Measurements from ENCODE around the gene SLC44A3.
A peak's percentile ranks its signal among the peaks of the same experiment; 100 is the strongest.
"Not testable (repeated sequence)": the region's sequence is repeated elsewhere in the genome, so short reads cannot be mapped to it uniquely, and the experiment has no call there.

Gene SLC44A3

DNA sequence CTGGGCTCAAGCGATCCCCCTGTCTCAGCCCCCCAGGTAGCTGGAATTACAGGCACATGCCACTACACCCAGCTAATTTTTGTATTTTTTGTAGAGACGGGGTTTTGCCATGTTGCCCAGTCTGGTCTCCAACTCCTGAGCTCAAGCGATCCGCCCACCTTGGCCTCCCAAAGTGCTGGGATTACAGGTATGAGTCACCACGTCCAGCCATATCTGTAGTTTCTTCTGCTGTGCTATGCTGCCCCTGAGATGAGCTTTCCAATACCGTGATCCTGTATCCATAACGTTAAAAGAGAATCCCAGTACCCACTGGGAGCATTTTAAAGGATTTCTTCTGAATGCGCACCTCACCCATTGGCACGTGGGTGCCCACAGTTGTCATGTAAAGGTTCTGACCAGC lies 20.2 kb downstream of the SLC44A3 start:
- DNase-seq, result not testable (repeated sequence)

DNA sequence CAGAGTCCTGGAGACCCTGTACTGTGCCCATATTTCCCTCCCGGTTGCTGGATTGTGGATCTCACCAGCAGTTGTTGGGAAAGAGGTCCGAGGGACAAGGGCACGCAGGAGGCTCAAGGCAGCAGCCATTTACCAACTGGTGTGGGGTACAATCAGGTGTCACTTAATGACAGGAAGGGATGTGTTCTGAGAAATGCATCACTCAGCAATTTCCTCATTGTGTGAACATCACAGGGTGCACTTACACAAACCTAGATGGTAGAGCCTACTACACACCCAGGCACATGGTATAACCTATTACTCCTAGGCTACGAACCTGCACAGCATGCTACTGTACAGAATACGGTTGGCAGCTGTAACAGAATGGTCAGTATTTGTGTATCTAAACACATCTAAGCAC lies 20.7 kb downstream of the SLC44A3 start:
- no peak for DNase-seq

DNA sequence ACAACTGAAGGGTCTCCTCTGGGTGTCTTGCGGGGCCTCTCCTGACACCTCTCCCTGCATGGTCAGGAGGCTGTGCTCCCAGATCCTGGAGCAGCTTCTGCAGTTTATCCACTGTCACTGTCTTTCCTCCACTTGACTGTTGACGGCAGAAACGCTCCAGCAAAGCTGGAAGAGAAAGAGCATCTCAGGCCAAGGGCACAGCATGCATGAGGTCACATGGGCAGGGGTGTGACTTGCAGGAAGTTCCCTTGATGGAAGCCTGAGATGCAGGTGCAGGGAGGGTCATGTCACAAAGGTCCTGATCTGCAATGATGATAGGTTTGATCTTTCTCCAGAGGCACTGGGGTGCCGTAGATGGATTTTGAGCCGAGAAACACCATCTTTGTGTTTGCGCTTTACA lies 23.3 kb downstream of the SLC44A3 start:
- no peak for DNase-seq

DNA sequence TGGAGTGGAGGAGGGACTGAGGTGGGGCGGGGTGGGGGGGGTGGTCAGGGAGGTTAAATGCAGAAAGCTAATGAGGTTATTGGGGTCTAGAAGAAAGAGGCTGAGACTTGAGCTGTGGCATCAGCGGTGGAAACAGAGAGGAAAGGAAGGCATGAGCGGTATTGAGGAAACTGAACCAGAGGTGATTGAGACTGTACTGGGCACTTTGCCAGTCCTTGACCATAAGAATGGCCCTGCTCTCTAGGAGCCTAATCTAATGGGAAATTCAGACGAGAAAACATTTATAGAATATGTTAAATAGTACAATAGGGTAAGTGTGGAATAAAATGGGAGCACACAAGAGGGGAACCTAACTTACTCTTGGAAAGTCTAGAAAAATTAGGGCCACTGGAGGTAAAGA lies 23.7 kb downstream of the SLC44A3 start:
- DNase-seq, result no peak

DNA sequence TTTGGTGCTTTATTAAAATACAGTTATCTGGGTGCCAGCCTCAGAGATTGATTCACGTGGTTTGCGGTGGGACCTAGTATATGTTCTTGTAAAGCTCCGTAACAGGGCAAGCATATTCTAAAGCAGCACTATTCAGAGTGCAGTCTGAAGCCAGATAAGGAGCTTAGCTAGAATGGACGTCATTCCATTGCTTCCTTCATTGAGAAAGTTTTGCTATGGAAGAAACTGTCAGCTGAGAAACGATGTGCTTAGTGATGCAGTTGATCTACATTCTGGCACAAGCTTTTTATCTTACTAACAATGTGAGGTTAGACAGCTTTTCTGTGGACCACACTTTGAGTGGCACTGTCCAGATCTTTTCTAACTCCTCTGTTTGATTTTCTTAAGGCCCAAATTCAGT lies 26.2 kb downstream of the SLC44A3 start:
- no peak for DNase-seq

DNA sequence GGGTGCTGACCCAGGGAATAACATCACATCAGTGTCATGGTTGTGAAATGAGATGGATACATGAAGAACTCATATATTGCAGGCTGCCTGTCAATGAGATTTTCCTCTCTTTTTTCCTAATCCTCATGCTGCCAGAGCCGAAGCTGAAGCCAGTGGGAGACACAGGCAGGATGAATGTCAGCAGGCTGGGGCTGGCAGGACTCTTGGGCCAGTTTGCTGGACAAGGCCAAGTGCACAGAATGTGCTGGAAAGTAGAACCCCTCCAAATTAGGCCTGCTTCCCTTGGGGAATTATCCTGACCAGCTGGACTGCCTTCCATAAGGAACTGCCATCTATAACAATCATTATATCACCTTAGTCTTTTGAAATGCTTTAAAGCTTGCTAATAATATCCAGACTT lies 31.4 kb downstream of the SLC44A3 start:
- DNase-seq, result no peak

DNA sequence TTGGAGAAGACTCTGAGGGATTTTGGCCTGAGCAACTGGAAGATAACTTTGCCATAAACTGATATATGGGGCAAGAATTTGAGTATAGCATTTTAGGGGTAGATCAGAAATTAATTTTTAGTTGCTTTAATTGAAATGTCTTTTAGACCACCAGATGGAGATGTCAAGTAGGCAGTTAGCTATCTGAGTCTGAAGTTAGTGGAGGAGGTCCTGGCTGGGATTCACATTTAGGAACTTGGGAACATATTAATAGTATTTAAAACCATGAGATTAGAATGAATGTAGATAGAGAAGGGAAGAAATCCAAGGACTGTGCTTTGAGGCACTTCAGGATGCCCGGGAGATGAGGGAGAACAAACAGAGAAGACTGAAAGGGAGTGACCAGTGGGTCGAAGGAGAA lies 32.6 kb downstream of the SLC44A3 start:
- DNase-seq, result no peak

DNA sequence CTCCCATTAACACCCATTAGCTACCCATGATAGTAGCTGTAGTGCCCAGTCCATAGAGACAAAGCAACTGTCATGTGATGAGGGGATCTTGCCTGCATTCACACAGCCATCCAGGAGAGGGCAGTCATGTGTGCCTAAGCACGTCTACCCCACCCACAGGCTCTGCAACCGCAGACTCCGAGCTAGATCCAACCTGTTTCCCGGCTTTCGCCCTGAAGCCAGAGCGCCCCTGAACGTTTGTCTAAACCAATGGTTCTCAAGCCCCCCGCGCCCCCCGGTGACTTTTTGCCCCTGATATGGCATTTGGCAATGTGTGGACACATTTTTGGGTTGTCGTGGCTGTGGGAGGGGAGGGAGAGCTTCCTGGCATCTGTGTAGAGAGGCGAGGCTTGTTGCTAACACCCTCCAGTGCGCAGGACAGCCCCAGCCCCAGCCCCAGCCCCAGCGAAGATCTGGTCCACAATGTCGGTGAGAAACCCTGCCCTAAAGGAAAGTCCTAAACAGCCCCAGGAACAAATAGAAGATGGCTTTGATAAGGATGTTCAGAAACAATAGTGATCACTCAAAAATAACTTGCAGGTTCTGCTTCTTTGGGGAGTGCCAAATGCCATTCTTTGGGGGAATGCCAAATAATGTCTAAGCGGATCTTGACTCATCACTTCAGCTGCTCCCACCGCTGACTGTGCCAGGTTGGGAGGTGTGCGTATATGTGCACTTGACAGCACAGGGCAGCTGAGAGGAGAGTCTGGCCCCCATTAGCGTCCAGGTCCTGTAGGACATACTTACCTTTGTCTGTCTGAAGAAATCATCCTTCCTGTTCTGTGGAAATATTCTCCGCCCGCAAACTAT lies 34.5 kb downstream of the SLC44A3 start:
- peak; percentile 73 for DNase-seq

DNA sequence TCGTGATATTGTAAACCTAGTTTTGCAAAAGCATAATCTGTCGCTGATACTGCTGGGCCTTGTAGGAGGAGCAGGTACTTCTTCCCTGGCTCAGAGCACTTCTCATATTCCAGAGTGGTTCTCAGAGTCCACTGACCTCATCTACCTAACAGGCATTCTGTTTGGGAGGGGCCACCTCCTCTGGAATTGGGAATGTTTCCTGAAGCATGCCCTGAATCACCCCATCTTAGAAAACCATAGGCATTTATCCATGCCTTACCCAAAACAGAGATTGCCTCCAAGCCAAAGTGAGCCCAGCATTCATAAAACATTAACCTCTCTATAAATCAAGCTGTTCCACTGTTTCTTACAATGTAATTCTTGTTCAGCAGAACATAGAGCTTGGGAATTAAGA lies 35.1 kb downstream of the SLC44A3 start:
- DNase-seq, result no peak

DNA sequence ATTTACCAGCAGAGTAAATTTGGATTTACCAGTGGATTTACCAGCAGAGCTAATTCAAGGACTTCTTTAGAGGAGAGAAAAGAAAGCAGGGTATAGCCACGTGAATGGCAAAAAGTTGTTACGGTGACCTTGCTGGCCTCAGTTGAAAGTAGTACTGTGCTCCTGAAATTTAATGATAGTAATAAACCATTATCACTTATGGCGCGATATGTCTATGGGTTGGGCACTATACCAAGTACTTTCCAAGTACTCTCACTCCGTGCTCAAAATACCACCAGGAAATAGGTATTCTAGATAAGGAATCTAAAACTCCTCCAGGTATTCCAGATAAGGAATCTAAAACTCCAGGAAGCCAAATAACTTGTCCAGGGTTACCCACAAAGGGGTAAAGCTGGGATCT lies 35.8 kb downstream of the SLC44A3 start:
- no peak for DNase-seq

DNA sequence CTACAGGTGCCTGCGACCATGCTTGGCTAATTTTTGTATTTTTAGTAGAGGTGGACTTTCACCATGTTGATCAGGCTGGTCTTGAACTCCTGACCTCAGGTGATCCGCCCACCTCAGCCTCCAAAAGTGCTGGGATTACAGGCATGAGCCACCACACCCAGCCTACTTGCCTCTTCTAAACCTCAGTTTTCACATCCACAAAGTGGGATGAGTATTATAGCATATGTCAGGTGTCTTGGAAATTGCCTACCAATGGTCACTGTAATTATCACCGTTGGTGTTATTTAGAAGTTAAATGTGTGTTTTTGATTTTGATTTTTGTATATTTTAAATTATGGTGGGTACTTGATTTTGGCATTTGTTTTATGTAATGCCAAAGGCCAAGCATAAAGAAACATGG lies 36.7 kb downstream of the SLC44A3 start:
- DNase-seq, result no peak

DNA sequence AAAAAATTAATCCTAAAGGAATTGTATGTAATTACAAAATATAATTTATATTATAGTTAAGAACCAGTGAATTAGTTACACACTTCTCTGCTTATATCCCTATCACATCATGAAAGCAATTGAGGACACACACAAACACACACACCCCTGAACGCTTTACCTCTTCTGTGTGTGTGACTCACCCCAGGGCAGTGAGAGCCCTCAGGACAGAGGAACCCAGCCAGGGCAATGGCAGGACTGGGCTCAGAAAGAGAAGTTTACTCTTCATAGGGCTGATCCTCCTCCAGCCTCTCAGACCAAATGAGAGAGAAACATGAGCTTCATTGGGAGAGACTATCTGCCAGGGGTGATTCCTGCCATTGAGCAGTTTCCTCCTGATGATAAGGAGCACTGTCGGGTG lies 38.1 kb downstream of the SLC44A3 start:
- no peak for DNase-seq

DNA sequence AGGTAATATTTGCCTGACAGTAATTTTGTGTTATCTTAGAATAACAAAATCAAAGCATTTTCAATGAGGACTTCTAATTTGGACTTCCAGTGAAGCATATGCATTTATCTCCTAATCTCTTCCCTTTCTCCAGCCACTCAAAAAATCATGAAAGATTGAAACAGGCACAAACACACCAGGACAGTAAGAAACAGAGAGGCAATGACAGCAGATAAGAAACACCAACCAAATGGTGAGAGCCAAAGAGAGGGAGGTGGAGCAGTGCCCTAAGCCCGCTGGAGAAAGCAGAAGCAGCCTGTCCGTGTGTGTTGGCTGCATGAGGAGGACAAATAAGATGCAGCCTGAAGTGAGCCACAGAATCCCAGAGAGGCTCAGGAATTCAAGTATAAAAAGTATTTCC lies 39.0 kb downstream of the SLC44A3 start:
- no peak for DNase-seq

DNA sequence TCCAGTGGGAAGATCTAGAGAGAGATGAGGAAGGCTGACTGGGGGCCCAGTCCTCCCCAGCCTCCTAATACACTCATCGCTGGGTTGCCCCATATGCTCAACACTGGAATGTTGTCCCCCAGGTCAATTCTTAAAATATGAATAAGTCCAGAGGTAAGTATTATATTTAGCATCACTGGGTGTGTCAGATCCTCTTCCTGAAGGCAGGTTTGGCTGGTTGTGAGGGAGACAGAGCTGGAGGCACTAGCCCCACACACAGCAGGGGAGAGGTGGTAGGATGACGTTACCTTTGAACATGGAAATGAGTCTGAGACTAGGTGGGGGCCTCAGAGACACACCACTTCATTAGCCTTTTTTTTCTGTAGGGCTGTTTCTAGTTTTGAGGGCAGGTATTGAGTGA lies 42.6 kb downstream of the SLC44A3 start:
- DNase-seq, result no peak

DNA sequence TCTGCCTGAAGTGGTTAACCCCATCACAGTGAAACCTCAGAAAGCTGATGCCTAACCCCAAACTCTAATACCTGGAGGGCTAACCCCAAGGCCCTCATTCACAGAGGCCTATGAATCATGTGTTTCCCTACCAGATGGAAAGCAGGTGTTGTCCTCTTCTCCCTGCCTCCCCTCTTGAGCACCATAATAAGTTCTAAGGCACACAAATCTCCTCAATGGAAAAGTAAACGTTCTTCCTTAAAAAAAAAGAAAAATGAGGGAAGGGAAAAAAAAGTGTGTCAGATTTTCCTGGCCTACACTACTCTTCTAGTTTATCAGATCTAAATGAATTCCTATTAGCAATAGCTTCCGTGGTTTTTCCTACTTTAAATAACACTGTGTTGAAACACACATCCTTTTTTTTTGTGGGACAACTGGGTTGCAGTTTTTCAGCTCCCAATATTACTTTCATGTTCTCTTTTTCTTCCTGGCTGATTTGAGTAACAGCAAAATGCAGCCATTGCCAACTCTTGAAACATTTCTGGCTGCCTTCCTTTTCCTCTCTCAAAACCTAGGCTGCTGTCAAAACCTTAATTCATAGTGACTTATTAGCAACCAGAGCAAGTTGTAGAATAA lies 43.2 kb downstream of the SLC44A3 start:
- DNase-seq, result no peak

DNA sequence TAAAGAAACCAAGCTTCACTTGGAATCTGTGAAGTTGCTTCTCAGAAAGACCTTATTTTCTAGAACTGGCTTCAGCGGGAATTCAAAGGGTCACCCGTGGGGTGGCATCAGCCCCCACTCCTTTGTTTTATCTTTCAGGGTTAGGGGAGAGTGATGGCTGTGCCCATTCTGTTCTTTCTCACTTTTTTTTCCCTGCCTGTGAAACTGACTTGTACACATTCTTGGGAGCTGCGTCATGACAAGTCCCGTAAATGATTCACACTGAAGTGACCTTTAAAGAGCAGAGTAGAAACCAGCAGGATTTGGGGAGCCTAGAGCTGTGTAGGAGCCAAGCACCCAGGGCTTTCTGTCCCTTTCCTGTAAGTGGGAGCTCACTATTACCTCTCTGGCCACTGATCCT lies 43.8 kb downstream of the SLC44A3 start:
- DNase-seq, result no peak

DNA sequence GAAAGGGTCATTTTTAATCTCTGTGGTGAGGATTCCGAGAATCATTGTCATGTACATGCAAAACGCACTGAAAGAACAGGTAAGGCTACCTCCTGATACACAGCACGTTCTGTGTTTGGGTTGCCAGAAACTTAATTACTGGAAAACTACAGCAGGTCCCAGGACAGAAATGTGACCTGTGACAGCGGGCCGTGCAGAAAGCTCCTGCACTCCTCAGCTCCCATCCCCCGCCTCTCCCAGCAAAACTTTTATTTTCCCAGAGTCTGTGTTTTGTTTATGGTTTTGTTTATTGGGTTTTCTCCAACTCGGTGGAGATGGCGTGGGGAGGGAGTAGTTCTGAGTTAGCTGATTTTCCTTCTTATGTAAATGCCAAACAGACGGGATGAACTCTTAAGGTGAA lies 44.7 kb downstream of the SLC44A3 start:
- DNase-seq, result no peak

DNA sequence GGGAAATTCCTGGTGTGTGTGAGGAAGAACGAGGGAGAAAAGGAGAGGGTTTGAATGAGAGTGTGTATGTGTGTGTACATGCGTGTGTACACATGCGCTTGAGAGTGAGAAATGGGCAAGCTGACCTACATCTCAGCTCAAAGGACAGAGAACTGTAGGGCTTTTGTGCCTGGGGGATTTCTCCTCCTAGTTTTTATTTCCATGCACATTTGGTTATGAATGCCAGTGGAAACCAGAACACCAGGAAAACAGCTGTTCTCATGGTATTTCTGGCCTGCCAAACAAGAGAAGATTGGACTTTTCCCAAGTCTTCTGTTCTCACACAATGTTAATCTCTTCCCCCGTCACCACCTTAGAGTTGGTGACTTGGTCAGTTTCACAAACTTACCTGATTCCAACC lies 45.2 kb downstream of the SLC44A3 start:
- DNase-seq, result no peak

DNA sequence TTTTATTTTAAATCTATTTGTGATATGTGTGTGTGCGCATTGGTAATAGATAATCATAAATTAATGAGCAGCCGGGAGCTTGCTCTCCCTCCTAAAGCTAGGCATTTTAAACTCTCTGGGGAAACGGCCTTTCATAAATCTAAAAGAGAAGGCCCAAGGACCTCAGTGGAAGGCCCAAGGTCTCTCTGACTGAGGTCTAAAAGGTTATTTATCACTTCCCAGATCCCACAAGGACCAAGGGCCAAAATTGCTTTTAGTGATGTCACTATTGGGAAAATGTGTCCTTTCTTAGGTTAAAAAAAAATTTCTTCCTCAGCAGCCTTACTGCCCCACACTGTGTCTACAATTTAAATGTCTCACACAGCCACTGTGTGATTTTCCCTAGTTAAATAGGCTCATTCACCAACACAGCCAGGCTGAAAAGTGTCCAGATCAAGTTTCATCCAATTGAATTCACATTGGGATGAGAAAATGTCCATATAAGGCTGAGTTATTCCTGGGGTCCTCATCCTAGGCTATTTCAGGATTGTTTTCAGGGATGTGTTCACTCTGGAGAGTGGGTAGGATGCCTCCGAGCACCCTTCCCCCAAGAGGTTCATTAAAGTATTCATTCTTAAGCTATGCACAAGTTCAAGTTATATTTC lies 46.1 kb downstream of the SLC44A3 start:
- no peak for DNase-seq

DNA sequence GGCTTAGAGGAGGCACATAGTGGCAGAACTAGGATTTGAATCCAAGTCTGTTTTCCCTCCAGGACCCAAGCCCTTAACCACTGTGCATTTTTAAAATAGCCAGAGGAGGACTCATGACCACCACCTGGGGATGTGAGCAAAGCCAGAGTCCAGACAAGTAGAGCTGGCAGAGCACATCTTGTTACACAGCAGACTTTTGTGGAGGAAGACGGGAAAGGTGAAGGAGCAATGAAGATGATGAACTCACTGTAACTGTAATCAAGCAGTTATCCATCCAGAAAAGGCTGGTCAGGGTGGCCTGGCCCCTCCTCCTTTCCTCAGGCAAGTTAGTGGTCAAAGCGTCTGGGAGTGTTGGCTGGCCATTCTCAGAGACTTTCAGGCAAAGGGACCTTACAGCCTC lies 50.9 kb downstream of the SLC44A3 start:
- DNase-seq, result no peak

DNA sequence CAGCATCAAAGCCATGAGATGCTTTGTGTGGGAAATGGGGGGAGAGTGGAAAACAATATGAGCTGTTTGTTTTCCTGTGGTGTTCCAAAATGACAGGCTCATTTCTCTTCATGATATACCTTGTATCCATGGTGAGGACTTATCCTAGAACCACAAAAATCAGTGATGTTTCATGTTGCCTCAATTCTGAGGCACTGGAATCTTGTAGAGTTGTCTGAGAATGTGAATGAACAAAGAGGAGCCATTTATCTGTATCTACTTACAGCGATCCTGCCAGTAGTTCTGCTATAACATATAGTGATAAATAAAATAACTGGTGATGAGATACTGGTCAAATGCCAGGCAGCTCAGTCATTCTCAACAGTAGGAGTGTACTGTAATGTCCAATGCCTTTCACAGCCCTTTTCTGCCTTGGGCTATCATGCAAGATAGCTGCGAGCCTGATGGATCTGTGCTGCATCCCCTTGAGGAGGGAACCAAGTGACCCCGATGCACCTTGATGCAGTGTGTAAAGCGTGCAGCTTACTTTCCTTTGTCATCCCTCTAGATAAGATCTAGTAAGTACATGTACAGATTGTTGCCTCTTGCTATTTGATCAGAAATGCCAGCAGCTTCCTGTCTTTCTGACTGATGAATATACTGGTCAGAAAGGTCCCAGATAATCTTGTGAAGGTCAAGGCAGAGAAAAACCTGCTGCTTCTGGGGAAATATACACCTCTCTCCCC lies 52.8 kb downstream of the SLC44A3 start:
- no peak for DNase-seq

DNA sequence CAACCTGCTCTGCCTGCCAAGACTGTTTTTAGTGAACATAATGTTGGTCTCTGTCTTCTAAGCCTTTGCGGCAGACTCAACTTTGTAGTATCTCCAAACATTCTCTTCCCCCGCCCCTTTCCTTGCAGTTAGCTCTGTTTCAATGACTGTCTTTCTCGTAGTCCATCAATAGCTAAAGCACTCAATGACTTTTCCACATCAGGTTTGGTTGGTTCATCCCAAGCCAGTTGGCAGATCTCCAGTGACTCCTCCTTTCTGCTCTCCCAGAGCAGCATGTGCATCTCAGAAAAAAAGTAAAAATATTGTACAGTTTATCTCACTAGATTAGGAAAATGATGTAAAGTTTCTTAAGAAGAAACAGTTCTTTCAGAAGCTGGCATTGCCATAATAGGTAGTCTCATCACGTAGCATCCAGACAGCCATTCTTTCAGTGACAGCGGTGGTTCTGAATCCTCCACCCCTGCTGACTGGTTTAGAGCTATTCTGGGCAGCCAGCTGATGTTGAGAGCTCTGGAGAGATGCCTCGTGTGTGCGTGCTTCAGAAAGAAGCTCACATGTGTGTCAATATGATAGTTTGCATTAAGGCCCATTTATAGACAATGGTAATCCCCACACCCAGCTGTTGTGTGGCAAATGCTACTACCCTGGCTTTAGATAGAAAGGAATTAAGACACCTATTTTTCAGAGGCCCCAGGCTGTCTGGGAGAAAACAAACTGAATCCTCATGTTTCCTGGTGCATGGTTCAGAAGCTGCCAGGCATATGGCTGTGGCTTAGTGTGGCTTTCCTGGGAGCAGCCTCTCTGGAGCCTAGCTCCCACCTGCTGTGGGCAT lies 53.6 kb downstream of the SLC44A3 start:
- peak; percentile 46 for DNase-seq

DNA sequence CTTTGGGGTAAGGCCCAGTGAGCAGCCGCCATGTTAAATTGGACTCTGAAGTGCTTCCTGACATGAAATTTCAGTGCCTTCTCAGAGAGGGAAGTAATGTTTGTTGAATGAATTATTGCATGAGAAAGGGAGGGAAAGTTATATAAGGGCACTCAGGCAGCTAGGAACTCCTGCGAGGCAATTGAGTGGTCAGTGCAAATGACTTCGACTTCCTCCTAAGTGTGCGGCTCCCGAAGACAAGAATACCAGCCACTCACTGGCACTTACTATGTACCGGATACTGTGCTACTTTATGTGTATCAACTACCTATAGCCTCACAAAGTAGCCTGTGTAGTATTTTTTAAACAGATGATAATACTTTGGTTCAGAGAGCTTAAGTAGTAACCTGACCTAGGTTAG lies 54.3 kb downstream of the SLC44A3 start:
- DNase-seq, result no peak
